HCT116 (cell line): Measurements from ENCODE around the gene PCSK6. TPM values are rescaled to one million over a fixed set of nuclear protein-coding genes. Genes with fewer than 3 reads are reported as not detected.

ENCODE experiments used
- ATAC-seq: fragments of 200-7000 bp; cut with Tn5 transposase; 2 replicates; pipeline ENCODE4 v1.9.1; 2020; ENCODE audit warnings: mild to moderate bottlenecking, moderate library complexity
- BruUV-seq: library from RNA; stranded (reverse); fragments of 400-500 nt; replicated peaks from 2 replicates; lab custom pipeline; 2021; lab: Mats Ljungman, UMichigan
- CTCF ChIA-PET: fragments of 300-600 bp; sonication (Branson Sonifier 250); formaldehyde crosslinking; loops from one replicate; lab custom pipeline; 2021; ENCODE audit warnings: antibody characterized with exemption; lab: Charles Lee
- POLR2A ChIA-PET: fragments of 300-600, 350-600 bp; sonication (Branson Sonifier 250); formaldehyde crosslinking; loops from one replicate; lab custom pipeline; 2021; ENCODE audit warnings: antibody characterized with exemption; lab: Charles Lee
- RAD21 ChIA-PET, 2 experiments: fragments of 300-600 bp; sonication (Branson Sonifier 250); formaldehyde crosslinking; loops; one replicate each; lab custom pipeline; 2023; ENCODE audit warnings: low total read pairs in 2 of 2; ENCODE audit not compliant: uncharacterized antibody in 2 of 2, unreplicated experiment in 2 of 2, low non-redundant PET in 1 of 2; lab: Charles Lee
- DNase-seq: peaks from one replicate; pipeline ENCODE4 v3.0.0-alpha.2; 2010; ENCODE audit warnings: low read depth, low spot score
- H2AFZ ChIP-seq: fragments of 200-600 bp; shearing (Covaris generic), sonication (generic); 2 replicates; pipeline ENCODE4 v1.6.1; 2017; ENCODE audit warnings: low read depth, mixed run types, mixed read lengths, antibody characterized with exemption, low read length; ENCODE audit not compliant: poor library complexity, severe bottlenecking
- H3K27ac ChIP-seq: 2 replicates; pipeline ENCODE4 v1.5.1; 2012; ENCODE audit warnings: low read depth, low read length
- H3K27me3 ChIP-seq: fragments of 200-600 bp; sonication (generic); 2 replicates; pipeline ENCODE4 v1.6.1; 2016; ENCODE audit warnings: mixed run types, low read length, mixed read lengths; ENCODE audit not compliant: insufficient read depth
- H3K36me3 ChIP-seq, 2 experiments: fragments of 200-500 bp in 1 of 2; fragments of 200-600 bp in 1 of 2; sonication (Bioruptor generic) in 1 of 2; sonication (generic) in 1 of 2; 2 replicates each; pipeline versions ENCODE4 v1.5.1 to v1.6.1; 2014 to 2016; ENCODE audit warnings: low read length in 2 of 2, inconsistent platforms in 1 of 2, mixed read lengths in 1 of 2, mixed run types in 1 of 2; ENCODE audit not compliant: insufficient read depth in 2 of 2, control insufficient read depth in 1 of 2
- H3K4me1 ChIP-seq, 2 experiments: fragments of 200-600 bp in 1 of 2; sonication (generic) in 1 of 2; 2 replicates each; pipeline versions ENCODE4 v1.5.1 to v1.6.1; 2012 to 2017; ENCODE audit warnings: low read length in 2 of 2, inconsistent platforms in 1 of 2, mild to moderate bottlenecking in 1 of 2, mixed read lengths in 1 of 2, mixed run types in 1 of 2, moderate library complexity in 1 of 2; ENCODE audit not compliant: insufficient read depth in 2 of 2, control insufficient read depth in 1 of 2
- H3K4me2 ChIP-seq: fragments of 200-600 bp; sonication (generic); 2 replicates; pipeline ENCODE4 v1.6.1; 2017; ENCODE audit warnings: mixed run types, low read length, mixed read lengths
- H3K4me3 ChIP-seq, 2 experiments: fragments of 200-600 bp in 1 of 2; sonication (generic) in 1 of 2; replicated peaks in 1 of 2; 2 replicates each; pipeline ENCODE4 v1.5.1; 2011 to 2016; ENCODE audit warnings: low read length in 2 of 2, control low read depth in 1 of 2, low read depth in 1 of 2, mild to moderate bottlenecking in 1 of 2, mixed read lengths in 1 of 2, mixed run types in 1 of 2
- H3K79me2 ChIP-seq: fragments of 200-600 bp; sonication (generic); 2 replicates; pipeline ENCODE4 v1.6.1; 2017; ENCODE audit warnings: mild to moderate bottlenecking, mixed run types, low read length, moderate library complexity, mixed read lengths; ENCODE audit not compliant: insufficient read depth
- H3K9ac ChIP-seq: fragments of 200-600 bp; sonication (generic); 2 replicates; pipeline ENCODE4 v1.6.1; 2016; ENCODE audit warnings: low read length, mixed read lengths
- H3K9me2 ChIP-seq: fragments of 200-600 bp; sonication (generic), shearing (Covaris generic); 2 replicates; pipeline ENCODE4 v1.6.1; 2017; ENCODE audit warnings: mixed run types, mild to moderate bottlenecking, moderate library complexity; ENCODE audit not compliant: insufficient read depth
- H3K9me3 ChIP-seq, 2 experiments: fragments of 200-500 bp in 1 of 2; fragments of 200-600 bp in 1 of 2; sonication (Bioruptor generic) in 1 of 2; sonication (generic) in 1 of 2; 2 replicates each; pipeline ENCODE4 v1.6.1; 2014 to 2017; ENCODE audit warnings: low read length in 2 of 2, mixed read lengths in 2 of 2, inconsistent platforms in 1 of 2, low read depth in 1 of 2, mild to moderate bottlenecking in 1 of 2, mixed run types in 1 of 2, moderate library complexity in 1 of 2; ENCODE audit not compliant: control insufficient read depth in 1 of 2, insufficient read depth in 1 of 2
- H4K20me1 ChIP-seq: fragments of 200-600 bp; sonication (generic), shearing (Covaris generic); 2 replicates; pipeline ENCODE4 v1.6.1; 2017; ENCODE audit warnings: mixed run types, mild to moderate bottlenecking, moderate library complexity; ENCODE audit not compliant: insufficient read depth
- CEBPB ChIP-seq: IDR thresholded peaks from 2 replicates; pipeline ENCODE4 v1.6.1; 2012; ENCODE audit warnings: low read depth
- EZH2 ChIP-seq: fragments of 200-600 bp; sonication (generic); IDR thresholded peaks from 2 replicates; pipeline ENCODE4 v1.6.1; 2017; ENCODE audit warnings: antibody characterized with exemption, mixed run types
- POLR2AphosphoS5 ChIP-seq: IDR thresholded peaks from 2 replicates; pipeline ENCODE4 v1.6.1; 2011; ENCODE audit warnings: mild to moderate bottlenecking, low read depth, low read length, moderate library complexity
- SP1 ChIP-seq: IDR thresholded peaks from 2 replicates; pipeline ENCODE4 v1.6.1; 2012; ENCODE audit warnings: low read depth
- ZFX ChIP-seq: fragments of 450-650 bp; IDR thresholded peaks from 2 replicates; pipeline ENCODE4 v1.6.1; 2017
- intact Hi-C: fragments of 100-400 bp; cut with micrococcal nuclease; formaldehyde crosslinking; loops from 2 replicates; pipeline ENCODE4 v1.10.0; 2022
- total RNA-seq: library from RNA; stranded (reverse); gene quantifications from one replicate; pipeline ENCODE4 v1.2.1, GENCODE V29; 2021; ENCODE audit not compliant: unreplicated experiment
- TF ChIP-seq, protein P1 (sequence below): IDR thresholded peaks from 2 replicates; pipeline ENCODE4 v1.6.1; 2012; ENCODE audit warnings: low read depth

The PCSK6 gene
- total RNA-seq, 1 experiment from 2014 or later, result 13.5 TPM

GRCh38 chr15:101303408-101303807 is 186.1 kb downstream of the PCSK6 start:
- no peak for ATAC-seq
- no peak overlapping the region for H3K27ac ChIP-seq
- no peak overlapping the region for H2AFZ ChIP-seq
- H3K79me2 ChIP-seq, result no peaks in the 10 kb centered on the region
- H4K20me1 ChIP-seq, result no peaks in the 10 kb centered on the region
- TF ChIP-seq, protein P1, sequence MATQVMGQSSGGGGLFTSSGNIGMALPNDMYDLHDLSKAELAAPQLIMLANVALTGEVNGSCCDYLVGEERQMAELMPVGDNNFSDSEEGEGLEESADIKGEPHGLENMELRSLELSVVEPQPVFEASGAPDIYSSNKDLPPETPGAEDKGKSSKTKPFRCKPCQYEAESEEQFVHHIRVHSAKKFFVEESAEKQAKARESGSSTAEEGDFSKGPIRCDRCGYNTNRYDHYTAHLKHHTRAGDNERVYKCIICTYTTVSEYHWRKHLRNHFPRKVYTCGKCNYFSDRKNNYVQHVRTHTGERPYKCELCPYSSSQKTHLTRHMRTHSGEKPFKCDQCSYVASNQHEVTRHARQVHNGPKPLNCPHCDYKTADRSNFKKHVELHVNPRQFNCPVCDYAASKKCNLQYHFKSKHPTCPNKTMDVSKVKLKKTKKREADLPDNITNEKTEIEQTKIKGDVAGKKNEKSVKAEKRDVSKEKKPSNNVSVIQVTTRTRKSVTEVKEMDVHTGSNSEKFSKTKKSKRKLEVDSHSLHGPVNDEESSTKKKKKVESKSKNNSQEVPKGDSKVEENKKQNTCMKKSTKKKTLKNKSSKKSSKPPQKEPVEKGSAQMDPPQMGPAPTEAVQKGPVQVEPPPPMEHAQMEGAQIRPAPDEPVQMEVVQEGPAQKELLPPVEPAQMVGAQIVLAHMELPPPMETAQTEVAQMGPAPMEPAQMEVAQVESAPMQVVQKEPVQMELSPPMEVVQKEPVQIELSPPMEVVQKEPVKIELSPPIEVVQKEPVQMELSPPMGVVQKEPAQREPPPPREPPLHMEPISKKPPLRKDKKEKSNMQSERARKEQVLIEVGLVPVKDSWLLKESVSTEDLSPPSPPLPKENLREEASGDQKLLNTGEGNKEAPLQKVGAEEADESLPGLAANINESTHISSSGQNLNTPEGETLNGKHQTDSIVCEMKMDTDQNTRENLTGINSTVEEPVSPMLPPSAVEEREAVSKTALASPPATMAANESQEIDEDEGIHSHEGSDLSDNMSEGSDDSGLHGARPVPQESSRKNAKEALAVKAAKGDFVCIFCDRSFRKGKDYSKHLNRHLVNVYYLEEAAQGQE, result no peak
- TF ChIP-seq ZFX, result no peak
- TF ChIP-seq SP1, result no peak
- TF ChIP-seq CEBPB, result no peak
- TF ChIP-seq POLR2AphosphoS5, result no peak
- no peak for TF ChIP-seq EZH2
- H3K36me3 ChIP-seq, result no peaks in the 10 kb centered on the region
- no peaks in the 10 kb centered on the region for H3K9me2 ChIP-seq
- no peak overlapping the region for H3K4me2 ChIP-seq
- DNase-seq, result no peak
- ChIA-PET POLR2A (no interaction called here), CTCF (interaction anchor here (1.0 to 2.0 kb wide), 2 partner anchors 15 to 338 kb away, joined by 3 to 4 read pairs; no protein-coding TSS in a partner anchor), RAD21 (no interaction called here)
- intact Hi-C loops, result no loop called here
- H3K4me3 ChIP-seq, result no peak overlapping the region
- no peaks in the 10 kb centered on the region for H3K9me3 ChIP-seq
- BruUV-seq, result no TSS peak
- H3K27me3 ChIP-seq, result no peaks in the 10 kb centered on the region
- H3K4me1 ChIP-seq, result no peaks in the 10 kb centered on the region
- no peak overlapping the region for H3K9ac ChIP-seq
